ENCODE measurements around the gene ZIC2.

- no peak for TF ChIP-seq CTCF (IDR thresholded peaks at IDR 0.05 in 8 of 11, conservative IDR thresholded peaks at IDR 0.05 in 3 of 11)
- no peak for TF ChIP-seq POLR2AphosphoS5 (IDR thresholded peaks at IDR 0.05)
- TF ChIP-seq POLR2A (IDR thresholded peaks at IDR 0.05), result no peak
These were observed 37.5 kb upstream of the ZIC2 start for GRCh38 chr13:99944102-99944501.
